ENCODE data around the gene TMEM144.

TMEM144 gene

GRCh38 chr4:158209825-158210807 is at the start of gene TMEM144:
TSS of gene TMEM144 (plus strand) at chr4:158210486. CDS start at chr4:158212668, 2,182 bp downstream.
- DNase-seq = peak; percentile 93

- DNase-seq = peak; percentile 96
Observed at GRCh38 chr4:158161551-158162354, 48.5 kb upstream of the TMEM144 start.

GRCh38 chr4:158162631-158163030 is 47.7 kb upstream of the TMEM144 start:
- peak; percentile 60 for DNase-seq

GRCh38 chr4:158163941-158164767 is 46.1 kb upstream of the TMEM144 start:
- no peak for DNase-seq

- DNase-seq = no peak
Observed at GRCh38 chr4:158164768-158165213, 45.5 kb upstream of the TMEM144 start.

GRCh38 chr4:158166701-158167100 is 43.6 kb upstream of the TMEM144 start:
- no peak for DNase-seq

GRCh38 chr4:158168606-158169005 is 41.7 kb upstream of the TMEM144 start:
- no peak for DNase-seq

GRCh38 chr4:158169506-158169905 is 40.8 kb upstream of the TMEM144 start:
- no peak for DNase-seq

- peak; percentile 21 for DNase-seq
Observed at GRCh38 chr4:158169931-158170690, 40.2 kb upstream of the TMEM144 start.

- DNase-seq = no peak
Observed at GRCh38 chr4:158170691-158171561, 39.4 kb upstream of the TMEM144 start.

- DNase-seq = peak; percentile 82
Observed at GRCh38 chr4:158172261-158173258, 37.7 kb upstream of the TMEM144 start, which contains the start of gene GASK1B. TSS of gene GASK1B (minus strand) at chr4:158173025. CDS start at chr4:158171375, 1,650 bp downstream.

- DNase-seq = peak; percentile 5
Observed at GRCh38 chr4:158176108-158176507, 34.2 kb upstream of the TMEM144 start.

- DNase-seq = no peak
Observed at GRCh38 chr4:158176776-158177175, 33.5 kb upstream of the TMEM144 start.

GRCh38 chr4:158179465-158179864 is 30.8 kb upstream of the TMEM144 start:
- DNase-seq = no peak

- DNase-seq = no peak
Observed at GRCh38 chr4:158181906-158182305, 28.4 kb upstream of the TMEM144 start.

GRCh38 chr4:158182736-158183135 is 27.6 kb upstream of the TMEM144 start:
- DNase-seq = no peak

- DNase-seq = no peak
Observed at GRCh38 chr4:158186815-158187214, 23.5 kb upstream of the TMEM144 start.

- DNase-seq = no peak
Observed at GRCh38 chr4:158189422-158189821, 20.9 kb upstream of the TMEM144 start.

GRCh38 chr4:158190718-158191117 is 19.6 kb upstream of the TMEM144 start:
- no peak for DNase-seq

Measured in kidney glomerular epithelial cell (primary cell).